PC-9 (cell line): Measurements from ENCODE around the gene HNRNPU. TPM values are rescaled to one million over a fixed set of nuclear protein-coding genes. Genes with fewer than 3 reads are reported as not detected.

Source experiments
- BruUV-seq: library from RNA; stranded (reverse); fragments of 400-500 nt; replicated peaks from 2 replicates; lab custom pipeline; 2021; lab: Mats Ljungman, UMichigan
- CTCF ChIA-PET: fragments of 300-600 bp; sonication (Branson Sonifier 250); formaldehyde crosslinking; loops from one replicate; lab custom pipeline; 2022; ENCODE audit warnings: antibody characterized with exemption; lab: Charles Lee
- POLR2A ChIA-PET: fragments of 300-600 bp; sonication (Branson Sonifier 250); formaldehyde crosslinking; loops from one replicate; lab custom pipeline; 2022; ENCODE audit warnings: antibody characterized with exemption; ENCODE audit not compliant: unreplicated experiment; lab: Charles Lee
- DNase-seq, 2 experiments: peaks; one replicate each; pipeline versions ENCODE4 v3.0.0 to v3.0.0-alpha.2; 2015 to 2022; ENCODE audit warnings: mixed read lengths in 1 of 2
- H2AFZ ChIP-seq: fragments of 200-600 bp; sonication (generic); 2 replicates; pipeline ENCODE4 v1.8.1; 2017; ENCODE audit warnings: antibody characterized with exemption
- H3F3A ChIP-seq: fragments of 200-600 bp; sonication (generic); 2 replicates; pipeline ENCODE4 v1.8.1; 2017; ENCODE audit warnings: antibody characterized with exemption, mild to moderate bottlenecking, low read depth; ENCODE audit not compliant: insufficient read depth
- H3K27ac ChIP-seq: fragments of 200-600 bp; sonication (generic); 2 replicates; pipeline ENCODE4 v1.6.1; 2016; ENCODE audit warnings: mixed run types
- H3K27me3 ChIP-seq: fragments of 200-600 bp; sonication (generic); 2 replicates; pipeline ENCODE4 v1.6.1; 2016; ENCODE audit warnings: low read depth, mixed run types; ENCODE audit not compliant: insufficient read depth
- H3K36me3 ChIP-seq: fragments of 200-600 bp; sonication (generic); 2 replicates; pipeline ENCODE4 v1.6.1; 2016; ENCODE audit warnings: low read depth, mixed run types
- H3K4me1 ChIP-seq: fragments of 200-600 bp; sonication (generic); replicated peaks from 2 replicates; pipeline ENCODE4 v1.6.1; 2016; ENCODE audit warnings: mixed run types; ENCODE audit not compliant: insufficient read depth
- H3K4me2 ChIP-seq: fragments of 200-600 bp; sonication (generic); 2 replicates; pipeline ENCODE4 v1.6.1; 2017; ENCODE audit warnings: mixed run types
- H3K4me3 ChIP-seq: fragments of 200-600 bp; sonication (generic); 2 replicates; pipeline ENCODE4 v1.6.1; 2016; ENCODE audit warnings: mixed run types
- H3K79me2 ChIP-seq: fragments of 200-600 bp; sonication (generic); 2 replicates; pipeline ENCODE4 v1.6.1; 2017; ENCODE audit warnings: low read depth, mixed run types
- H3K9me2 ChIP-seq: fragments of 200-600 bp; sonication (generic); 2 replicates; pipeline ENCODE4 v1.8.1; 2017; ENCODE audit warnings: mild to moderate bottlenecking; ENCODE audit not compliant: insufficient read depth
- H3K9me3 ChIP-seq: fragments of 200-600 bp; sonication (generic); 2 replicates; pipeline ENCODE4 v1.8.1; 2016; ENCODE audit warnings: low read depth; ENCODE audit not compliant: insufficient read depth
- H4K20me1 ChIP-seq: fragments of 200-600 bp; sonication (generic); 2 replicates; pipeline ENCODE4 v1.8.1; 2017; ENCODE audit not compliant: insufficient read depth
- CTCF ChIP-seq: fragments of 200-600 bp; sonication (generic); conservative IDR thresholded peaks from 2 replicates; pipeline ENCODE4 v1.6.1; 2017; ENCODE audit warnings: mixed run types, antibody characterized with exemption, mild to moderate bottlenecking, moderate library complexity
- EZH2 ChIP-seq: fragments of 200-600 bp; sonication (generic); IDR thresholded peaks from 2 replicates; pipeline ENCODE4 v1.8.0; 2017; ENCODE audit warnings: antibody characterized with exemption, low read depth
- intact Hi-C: fragments of 100-400 bp; cut with micrococcal nuclease; formaldehyde crosslinking; loops from one replicate; pipeline ENCODE4 v1.10.0; 2022; ENCODE audit not compliant: unreplicated experiment
- total RNA-seq: library from RNA; stranded (reverse); gene quantifications from 2 replicates; pipeline ENCODE4 v1.2.3, GENCODE V29; 2021

HNRNPU gene
- total RNA-seq, 1 experiment from 2014 or later = 376 TPM

GRCh38 chr1:244861683-244862082 is 2.7 kb downstream of the HNRNPU start:
- CTCF ChIA-PET = interaction anchor here (0.6 kb wide), 1 partner anchor 185 kb away, joined by 5 read pairs; no protein-coding TSS in a partner anchor
- intact Hi-C loops = loop anchor here (1.0 to 10.0 kb wide), 4 partner anchors 181 to 814 kb away; partner anchors contain the start of gene KIF26B
- Histone ChIP-seq H2AFZ (no peak overlapping the region), H3F3A (peaks cover 59% of the 10 kb centered on the region), H3K27ac (peak overlapping the region; percentile 70; the same call in 1 of the 2 replicates), H3K4me1 (peaks cover 31% of the 10 kb centered on the region), H3K9me3 (no peaks in the 10 kb centered on the region), H3K79me2 (peaks cover 74% of the 10 kb centered on the region), H3K27me3 (no peaks in the 10 kb centered on the region), H3K4me3 (peak overlapping the region; percentile 98), H4K20me1 (peaks cover 61% of the 10 kb centered on the region), H3K9me2 (no peaks in the 10 kb centered on the region), H3K36me3 (peaks cover 60% of the 10 kb centered on the region), H3K4me2 (peak overlapping the region; percentile 89)
- BruUV-seq = no TSS peak
- POLR2A ChIA-PET = interaction anchor here (0.7 kb wide), 1 partner anchor 110 kb away, joined by 40 read pairs; no protein-coding TSS in a partner anchor
- TF ChIP-seq EZH2 (no peak), CTCF (no peak)
- no peak for DNase-seq

DNA sequence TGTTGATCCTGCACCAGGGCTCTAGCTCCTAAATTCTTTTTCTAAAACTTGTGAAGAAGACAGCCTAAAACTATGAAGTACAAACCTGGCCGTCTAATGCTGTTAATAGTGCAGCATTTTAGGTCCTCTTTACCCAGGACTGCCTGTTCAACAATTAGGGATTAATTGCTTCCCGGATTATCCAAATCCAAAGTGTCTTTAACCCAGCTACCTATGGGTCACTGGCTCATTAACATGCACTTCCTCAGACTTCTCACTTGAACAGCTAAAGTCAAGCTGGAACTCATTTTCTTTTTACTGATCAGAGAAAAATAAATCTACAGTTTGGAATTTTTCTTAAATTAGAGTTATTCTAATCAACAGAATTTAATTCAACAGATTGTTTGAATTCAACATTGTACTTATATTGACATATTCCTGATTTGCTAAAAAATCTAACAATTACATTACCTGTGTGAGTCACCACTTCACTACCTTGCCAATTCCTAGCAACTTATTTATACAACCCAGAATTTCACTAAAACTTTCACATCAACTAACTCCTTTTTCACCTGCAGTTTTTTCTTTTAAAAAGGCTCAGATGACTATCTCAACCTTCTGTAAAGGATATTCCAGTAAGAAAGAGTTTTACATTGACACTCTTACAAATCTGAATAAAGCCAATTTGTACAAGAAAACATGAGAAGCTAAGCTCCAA is 3.3 kb downstream of the HNRNPU start:
- BruUV-seq = no TSS peak
- H3K9me2 ChIP-seq = no peaks in the 10 kb centered on the region
- H3K27me3 ChIP-seq = no peaks in the 10 kb centered on the region
- H4K20me1 ChIP-seq = peaks cover 68% of the 10 kb centered on the region
- peaks cover 65% of the 10 kb centered on the region for H3F3A ChIP-seq
- no peak for DNase-seq
- H3K79me2 ChIP-seq = peaks cover 80% of the 10 kb centered on the region
- H2AFZ ChIP-seq = no peak overlapping the region
- H3K36me3 ChIP-seq = peaks cover 67% of the 10 kb centered on the region
- ChIA-PET POLR2A (interaction anchor here (0.7 kb wide), 1 partner anchor 110 kb away, joined by 40 read pairs; no protein-coding TSS in a partner anchor), CTCF (no interaction called here)
- intact Hi-C loops = loop anchor here (1.0 to 10.0 kb wide), 3 partner anchors 181 to 814 kb away; partner anchors contain the start of gene KIF26B
- H3K4me3 ChIP-seq = peak overlapping the region; percentile 98
- TF ChIP-seq CTCF (no peak), EZH2 (no peak)
- peaks cover 31% of the 10 kb centered on the region for H3K4me1 ChIP-seq
- H3K27ac ChIP-seq = peak overlapping the region; percentile 70; the same call in 1 of the 2 replicates
- H3K9me3 ChIP-seq = no peaks in the 10 kb centered on the region
- peak overlapping the region; percentile 89 for H3K4me2 ChIP-seq

GRCh38 chr1:244860078-244860477 is 4.3 kb downstream of the HNRNPU start:
- Histone ChIP-seq H3K4me3 (peak overlapping the region; percentile 98; the same call in 1 of the 2 replicates), H3K4me2 (peak overlapping the region; percentile 89), H3F3A (peaks cover 68% of the 10 kb centered on the region), H3K79me2 (peaks cover 89% of the 10 kb centered on the region), H3K4me1 (peaks cover 23% of the 10 kb centered on the region), H4K20me1 (peaks cover 77% of the 10 kb centered on the region), H3K27ac (no peak overlapping the region), H3K9me2 (no peaks in the 10 kb centered on the region), H3K27me3 (no peaks in the 10 kb centered on the region), H2AFZ (no peak overlapping the region), H3K9me3 (no peaks in the 10 kb centered on the region), H3K36me3 (peaks cover 77% of the 10 kb centered on the region)
- BruUV-seq = no TSS peak
- CTCF ChIA-PET = no interaction called here
- TF ChIP-seq CTCF (no peak), EZH2 (no peak)
- POLR2A ChIA-PET = interaction anchor here (0.7 kb wide), 1 partner anchor 182 kb away, joined by 5 read pairs; no protein-coding TSS in a partner anchor
- DNase-seq = no peak
- intact Hi-C loops = loop anchor here (5.0 to 10.0 kb wide), 2 partner anchors 295 to 813 kb away; partner anchors contain the start of gene KIF26B
